Measurements from ENCODE around the gene CRYBA4. TPM values are rescaled to one million over a fixed set of nuclear protein-coding genes. Genes with fewer than 3 reads are reported as not detected.

The CRYBA4 gene
- polyA plus RNA-seq, 1 of the 3 experiments (the other 2 are of a cell fraction) = not detected

DNA sequence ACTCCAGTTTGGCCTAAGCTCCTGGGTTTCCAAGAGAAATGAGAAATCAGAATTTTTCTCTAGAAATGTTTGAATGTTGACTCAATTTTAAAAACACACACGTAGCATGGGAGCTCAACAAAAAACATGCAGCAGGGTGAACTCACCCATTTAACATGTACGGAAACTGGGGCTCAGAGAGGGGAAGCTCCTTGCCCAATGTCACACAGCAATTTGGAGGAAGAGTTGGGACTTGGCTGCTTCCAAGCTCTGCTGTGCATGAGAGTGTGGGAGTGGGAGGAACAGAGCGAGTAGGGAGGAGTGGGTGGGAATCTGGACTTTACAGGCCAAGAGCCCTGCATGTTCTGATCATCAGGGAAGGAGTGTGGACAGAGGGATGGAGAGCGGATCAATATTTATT lies 37.8 kb upstream of the CRYBA4 start:
- WGBS (ENCODE audit: low lambda C conversion rate) = 85% methylated on average over 4 of the region's 4 CpGs
- Histone ChIP-seq H3K9me2 (no peaks in the 10 kb centered on the region), H2AFZ (ENCODE audit: low read depth) (no peak overlapping the region), H3K36me3 (replicated peaks in 1 of 2; ENCODE audit: control insufficient read depth in 1 of 2, insufficient read depth in 2 of 2, low read length in 1 of 2) (peaks cover 3 to 9% of the 10 kb centered on the region in 2 experiments), H3K4me2 (no peak overlapping the region), H3K9ac (no peak overlapping the region), H3K27me3 (ENCODE audit: insufficient read depth) (no peaks in the 10 kb centered on the region), H4K20me1 (ENCODE audit: insufficient read depth) (no peaks in the 10 kb centered on the region; the same call in 1 of the 2 replicates), H3K4me1 (ENCODE audit: control insufficient read depth in 1 of 2, insufficient read depth in 2 of 2, low read depth in 1 of 2, low read length in 1 of 2) (peaks cover 10 to 11% of the 10 kb centered on the region in 2 experiments; a peak in 3 of 4 replicates), H3K9me3 (no peaks in the 10 kb centered on the region), H3K4me3 (ENCODE audit: low read depth in 2 of 2, low read length in 1 of 2) (no peak overlapping the region), H3K27ac (ENCODE audit: low read depth in 2 of 2, low read length in 1 of 2) (0 out of 4 replicates have a peak overlapping the region, but pooled peaks of 1 of the 2 experiments have one; percentile 65), H3K79me2 (ENCODE audit: insufficient read depth) (peaks cover 72% of the 10 kb centered on the region), H3F3A (replicated peaks; ENCODE audit: insufficient read depth) (peaks cover 20% of the 10 kb centered on the region)
- CTCF ChIA-PET = no interaction called here
- no peak for DNase-seq
- TF ChIP-seq FOSL2 (IDR thresholded peaks at IDR 0.05; ENCODE audit: borderline replicate concordance, low read depth) (no peak), YY1 (IDR thresholded peaks at IDR 0.05; ENCODE audit: low read depth) (no peak), SMC3 (IDR thresholded peaks at IDR 0.05; ENCODE audit: low read depth, low read length) (no peak), GABPA (IDR thresholded peaks at IDR 0.05; ENCODE audit: low read depth) (no peak), NRF1 (IDR thresholded peaks at IDR 0.05; ENCODE audit: low read depth, low read length) (no peak)
- TF ChIP-seq, protein P1, sequence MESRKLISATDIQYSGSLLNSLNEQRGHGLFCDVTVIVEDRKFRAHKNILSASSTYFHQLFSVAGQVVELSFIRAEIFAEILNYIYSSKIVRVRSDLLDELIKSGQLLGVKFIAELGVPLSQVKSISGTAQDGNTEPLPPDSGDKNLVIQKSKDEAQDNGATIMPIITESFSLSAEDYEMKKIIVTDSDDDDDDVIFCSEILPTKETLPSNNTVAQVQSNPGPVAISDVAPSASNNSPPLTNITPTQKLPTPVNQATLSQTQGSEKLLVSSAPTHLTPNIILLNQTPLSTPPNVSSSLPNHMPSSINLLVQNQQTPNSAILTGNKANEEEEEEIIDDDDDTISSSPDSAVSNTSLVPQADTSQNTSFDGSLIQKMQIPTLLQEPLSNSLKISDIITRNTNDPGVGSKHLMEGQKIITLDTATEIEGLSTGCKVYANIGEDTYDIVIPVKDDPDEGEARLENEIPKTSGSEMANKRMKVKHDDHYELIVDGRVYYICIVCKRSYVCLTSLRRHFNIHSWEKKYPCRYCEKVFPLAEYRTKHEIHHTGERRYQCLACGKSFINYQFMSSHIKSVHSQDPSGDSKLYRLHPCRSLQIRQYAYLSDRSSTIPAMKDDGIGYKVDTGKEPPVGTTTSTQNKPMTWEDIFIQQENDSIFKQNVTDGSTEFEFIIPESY (IDR thresholded peaks at IDR 0.05; ENCODE audit: borderline replicate concordance, low read depth) = no peak
- POLR2A ChIA-PET = interaction anchor here (0.6 kb wide), 1 partner anchor 13 kb away, joined by 3 read pairs; no protein-coding TSS in a partner anchor

DNA sequence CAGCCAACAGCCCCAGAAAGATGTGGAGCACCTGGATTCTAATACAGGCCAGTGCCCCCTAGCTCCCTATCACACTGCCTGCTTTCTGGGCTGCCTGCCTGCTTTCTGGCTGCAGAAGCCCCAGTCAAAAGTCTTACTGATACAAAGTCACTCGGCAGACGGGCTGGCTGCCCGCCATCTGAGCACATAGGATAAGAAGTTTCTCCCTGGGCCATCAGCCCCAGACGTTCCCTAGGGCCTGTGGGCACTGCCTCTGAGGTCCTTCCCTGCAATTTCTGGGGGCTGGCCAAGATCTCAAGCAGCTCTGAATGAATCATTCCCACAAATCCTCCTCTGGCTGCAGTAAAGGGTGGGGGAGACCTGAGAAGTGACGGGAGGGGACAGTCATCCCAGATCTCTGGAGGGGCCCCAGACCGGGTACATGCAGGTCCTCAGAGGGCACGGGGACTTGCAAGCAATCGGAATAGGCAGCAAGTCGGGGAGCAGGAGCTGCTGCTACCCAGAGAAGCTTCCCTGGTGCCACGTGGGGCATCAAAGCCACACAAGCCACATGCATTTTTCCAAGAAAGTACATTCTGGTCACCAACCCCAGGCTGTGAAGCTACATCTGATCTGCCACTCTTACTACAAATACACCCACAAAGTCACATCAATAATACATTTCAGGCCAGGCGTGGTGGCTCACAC lies 36.5 kb upstream of the CRYBA4 start:
- Histone ChIP-seq H3K4me1 (ENCODE audit: control insufficient read depth in 1 of 2, insufficient read depth in 2 of 2, low read depth in 1 of 2, low read length in 1 of 2) (peaks cover 10 to 14% of the 10 kb centered on the region in 2 experiments; a peak in 3 of 4 replicates), H3K79me2 (ENCODE audit: insufficient read depth) (peaks cover 65% of the 10 kb centered on the region)
- no peak for TF ChIP-seq FOXJ3 (CRISPR knock-in tag; IDR thresholded peaks at IDR 0.05)
- no peak for TF ChIP-seq SIN3A (IDR thresholded peaks at IDR 0.05; ENCODE audit: borderline replicate concordance, low read depth, low read length)
- TF ChIP-seq CHD2 (IDR thresholded peaks at IDR 0.05; ENCODE audit: low read length, partially characterized antibody) = peak; percentile 12
- no peak for TF ChIP-seq TEAD4 (IDR thresholded peaks at IDR 0.05; ENCODE audit: borderline replicate concordance, insufficient read depth)
- TF ChIP-seq REST (IDR thresholded peaks at IDR 0.05; ENCODE audit: low read depth, low read length) = no peak
- no peak for TF ChIP-seq SMC3 (IDR thresholded peaks at IDR 0.05; ENCODE audit: low read depth, low read length)
- no peak for TF ChIP-seq NRF1 (IDR thresholded peaks at IDR 0.05; ENCODE audit: low read depth, low read length)
- peak; percentile 19; the same call in 1 of the 2 replicates for TF ChIP-seq MXI1 (IDR thresholded peaks at IDR 0.05; ENCODE audit: low read depth, low read length)
- TF ChIP-seq ELF1 (IDR thresholded peaks at IDR 0.05) = no peak
- TF ChIP-seq POLR2AphosphoS5 (IDR thresholded peaks at IDR 0.05; ENCODE audit: low read depth, low read length) = peak; percentile 22; the same call in 1 of the 2 replicates
- no peak; the same call in 1 of the 2 replicates for TF ChIP-seq MEF2A (IDR thresholded peaks at IDR 0.05; ENCODE audit: borderline replicate concordance, low read depth)
- TF ChIP-seq, protein P2, sequence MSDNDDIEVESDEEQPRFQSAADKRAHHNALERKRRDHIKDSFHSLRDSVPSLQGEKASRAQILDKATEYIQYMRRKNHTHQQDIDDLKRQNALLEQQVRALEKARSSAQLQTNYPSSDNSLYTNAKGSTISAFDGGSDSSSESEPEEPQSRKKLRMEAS (IDR thresholded peaks at IDR 0.05; ENCODE audit: low read depth) = peak; percentile 46; the same call in 1 of the 2 replicates
- TF ChIP-seq, protein P1 (IDR thresholded peaks at IDR 0.05; ENCODE audit: borderline replicate concordance, low read depth) = no peak
- TF ChIP-seq FOXM1 (IDR thresholded peaks at IDR 0.05; ENCODE audit: low read depth) = no peak
- no peak for TF ChIP-seq RFX5 (IDR thresholded peaks at IDR 0.05; ENCODE audit: low read length)

More for the DNA sequence above, 36.5 kb upstream of the CRYBA4 start:
- POLR2A ChIA-PET = no interaction called here
- Histone ChIP-seq H3K27me3 (ENCODE audit: insufficient read depth) (no peaks in the 10 kb centered on the region), H3K36me3 (replicated peaks in 1 of 2; ENCODE audit: control insufficient read depth in 1 of 2, insufficient read depth in 2 of 2, low read length in 1 of 2) (peaks cover 3 to 9% of the 10 kb centered on the region in 2 experiments), H2AFZ (ENCODE audit: low read depth) (no peak overlapping the region), H3K9me3 (no peaks in the 10 kb centered on the region), H3K4me2 (peak overlapping the region; percentile 45; the same call in 1 of the 2 replicates), H3K4me3 (ENCODE audit: low read depth in 2 of 2, low read length in 1 of 2) (no peak overlapping the region), H4K20me1 (ENCODE audit: insufficient read depth) (no peaks in the 10 kb centered on the region; the same call in 1 of the 2 replicates), H3K27ac (ENCODE audit: low read depth in 2 of 2, low read length in 1 of 2) (peak overlapping the region; percentile 56 to 65), H3F3A (replicated peaks; ENCODE audit: insufficient read depth) (peaks cover 20% of the 10 kb centered on the region), H3K9ac (no peak overlapping the region), H3K9me2 (no peaks in the 10 kb centered on the region)
- CTCF ChIA-PET = interaction anchor here (0.7 to 1.2 kb wide), 4 partner anchors 13 to 217 kb away, joined by 3 read pairs; no protein-coding TSS in a partner anchor
- DNase-seq = peak; percentile 53
- 28% methylated on average over 9 of the region's 11 CpGs for WGBS (ENCODE audit: low lambda C conversion rate)
